ENCODE measurements around the gene TRIO. TPM values are rescaled to one million over a fixed set of nuclear protein-coding genes. Genes with fewer than 3 reads are reported as not detected.

Gene TRIO
- total RNA-seq, 1 experiment from 2014 or later, result 99.8 TPM

- CTCF ChIA-PET, result no interaction called here
- DNase-seq (ENCODE audit: low spot score), result no peak
- H3K9me3 ChIP-seq (ENCODE audit: low read depth, low read length, poor library complexity, severe bottlenecking), result no peaks in the 10 kb centered on the region
- no peaks in the 10 kb centered on the region for H3K36me3 ChIP-seq (ENCODE audit: insufficient read depth, low read length, poor library complexity, severe bottlenecking)
- no TSS peak for BruUV-seq (replicated peaks)
- intact Hi-C loops (cut with micrococcal nuclease; ENCODE audit: unreplicated experiment), result no loop called here
- H3K4me1 ChIP-seq (ENCODE audit: insufficient read depth, low read length, poor library complexity, severe bottlenecking), result no peaks in the 10 kb centered on the region
- no peak overlapping the region for H3K27ac ChIP-seq (ENCODE audit: low read depth, low read length, poor library complexity, severe bottlenecking)
- TF ChIP-seq EZH2 (IDR thresholded peaks at IDR 0.05; ENCODE audit: borderline replicate concordance, low read depth, low read length, poor library complexity, severe bottlenecking), result no peak
- no peak for TF ChIP-seq CTCF (conservative IDR thresholded peaks at IDR 0.05; ENCODE audit: low read depth, low read length)
- H3K4me3 ChIP-seq (ENCODE audit: low read depth, low read length, poor library complexity, severe bottlenecking), result no peak overlapping the region
- no peaks in the 10 kb centered on the region for H3K27me3 ChIP-seq (replicated peaks; ENCODE audit: insufficient read depth, low read depth, low read length, poor library complexity)
- POLR2A ChIA-PET (ENCODE audit: low non-redundant PET), result no interaction called here
Measured at GRCh38 chr5:14532180-14532579, 389.0 kb downstream of the TRIO start.

- CTCF ChIA-PET, result interaction anchor here (0.8 kb wide), 1 partner anchor 11 kb away, joined by 3 read pairs; no protein-coding TSS in a partner anchor
Measured at GRCh38 chr5:14534773-14535172, 391.6 kb downstream of the TRIO start.

GRCh38 chr5:14545308-14545707 lies 402.2 kb downstream of the TRIO start:
- H3K9me3 ChIP-seq (ENCODE audit: low read depth, low read length, poor library complexity, severe bottlenecking), result peaks cover 5% of the 10 kb centered on the region
- intact Hi-C loops (cut with micrococcal nuclease; ENCODE audit: unreplicated experiment), result no loop called here
- H3K36me3 ChIP-seq (ENCODE audit: insufficient read depth, low read length, poor library complexity, severe bottlenecking), result no peaks in the 10 kb centered on the region
- ChIA-PET POLR2A (ENCODE audit: low non-redundant PET) (no interaction called here), CTCF (no interaction called here)
- BruUV-seq (replicated peaks), result no TSS peak
- no peaks in the 10 kb centered on the region for H3K4me1 ChIP-seq (ENCODE audit: insufficient read depth, low read length, poor library complexity, severe bottlenecking)
- H3K27ac ChIP-seq (ENCODE audit: low read depth, low read length, poor library complexity, severe bottlenecking), result no peak overlapping the region
- TF ChIP-seq CTCF (conservative IDR thresholded peaks at IDR 0.05; ENCODE audit: low read depth, low read length) (no peak), EZH2 (IDR thresholded peaks at IDR 0.05; ENCODE audit: borderline replicate concordance, low read depth, low read length, poor library complexity, severe bottlenecking) (no peak)
- DNase-seq (ENCODE audit: low spot score), result no peak
- peaks cover 25% of the 10 kb centered on the region for H3K27me3 ChIP-seq (replicated peaks; ENCODE audit: insufficient read depth, low read depth, low read length, poor library complexity)
- no peak overlapping the region for H3K4me3 ChIP-seq (ENCODE audit: low read depth, low read length, poor library complexity, severe bottlenecking)

More at GRCh38 chr5:14534773-14535172, 391.6 kb downstream of the TRIO start:
- Histone ChIP-seq H3K27ac (ENCODE audit: low read depth, low read length, poor library complexity, severe bottlenecking) (no peak overlapping the region), H3K4me3 (ENCODE audit: low read depth, low read length, poor library complexity, severe bottlenecking) (no peak overlapping the region), H3K4me1 (ENCODE audit: insufficient read depth, low read length, poor library complexity, severe bottlenecking) (no peaks in the 10 kb centered on the region), H3K9me3 (ENCODE audit: low read depth, low read length, poor library complexity, severe bottlenecking) (no peaks in the 10 kb centered on the region), H3K27me3 (replicated peaks; ENCODE audit: insufficient read depth, low read depth, low read length, poor library complexity) (no peaks in the 10 kb centered on the region), H3K36me3 (ENCODE audit: insufficient read depth, low read length, poor library complexity, severe bottlenecking) (no peaks in the 10 kb centered on the region)
- no peak for DNase-seq (ENCODE audit: low spot score)
- POLR2A ChIA-PET (ENCODE audit: low non-redundant PET), result interaction anchor here (0.9 kb wide), 1 partner anchor 11 kb away, joined by 3 read pairs; no protein-coding TSS in a partner anchor
- intact Hi-C loops (cut with micrococcal nuclease; ENCODE audit: unreplicated experiment), result no loop called here
- TF ChIP-seq CTCF (conservative IDR thresholded peaks at IDR 0.05; ENCODE audit: low read depth, low read length) (no peak), EZH2 (IDR thresholded peaks at IDR 0.05; ENCODE audit: borderline replicate concordance, low read depth, low read length, poor library complexity, severe bottlenecking) (no peak)
- BruUV-seq (replicated peaks), result no TSS peak

Data from A673 (cell line).